HEK293 (cell line): ENCODE data around the gene SRCIN1.

Experiments used
- HOXA7 ChIP-seq: sonication (generic); formaldehyde crosslinking; IDR thresholded peaks from 2 replicates; pipeline ENCODE4 v1.8.1; 2022; ENCODE audit warnings: missing genetic modification reagents, borderline replicate concordance
- MYNN ChIP-seq: fragments of 450-650 bp; formaldehyde crosslinking; IDR thresholded peaks from 2 replicates; pipeline ENCODE4 v1.5.1; 2016; ENCODE audit warnings: missing biosample characterization, missing genetic modification characterization, borderline replicate concordance
- ZBTB7A ChIP-seq: fragments of 450-650 bp; formaldehyde crosslinking; IDR thresholded peaks from 2 replicates; pipeline ENCODE4 v1.5.1; 2016; ENCODE audit warnings: low read depth, missing biosample characterization, missing genetic modification characterization
- ZNF184 ChIP-seq: fragments of 450-650 bp; IDR thresholded peaks from 2 replicates; pipeline ENCODE4 v1.5.1; 2018; ENCODE audit warnings: missing biosample characterization, mild to moderate bottlenecking, missing genetic modification characterization
- ZNF223 ChIP-seq: fragments of 450-650 bp; formaldehyde crosslinking; IDR thresholded peaks from 2 replicates; pipeline ENCODE4 v1.5.1; 2016; ENCODE audit warnings: missing biosample characterization, missing genetic modification characterization
- ZNF302 ChIP-seq: fragments of 450-650 bp; formaldehyde crosslinking; IDR thresholded peaks from 2 replicates; pipeline ENCODE4 v1.5.1; 2016; ENCODE audit warnings: missing biosample characterization, missing genetic modification characterization, low read depth
- ZNF558 ChIP-seq: fragments of 450-650 bp; formaldehyde crosslinking; IDR thresholded peaks from 2 replicates; pipeline ENCODE4 v1.5.1; 2016; ENCODE audit warnings: missing biosample characterization, missing genetic modification characterization
- ZNF670 ChIP-seq: fragments of 450-650 bp; formaldehyde crosslinking; IDR thresholded peaks from 2 replicates; pipeline ENCODE4 v1.5.1; 2016; ENCODE audit warnings: missing biosample characterization, missing genetic modification characterization, low read depth
- ZNF830 ChIP-seq: fragments of 450-650 bp; IDR thresholded peaks from 2 replicates; pipeline ENCODE4 v1.5.0; 2018; ENCODE audit warnings: missing biosample characterization, missing genetic modification characterization, low read depth, mild to moderate bottlenecking, moderate library complexity
- TF ChIP-seq, protein P1 (sequence below): fragments of 450-650 bp; formaldehyde crosslinking; IDR thresholded peaks from 2 replicates; pipeline ENCODE4 v1.5.1; 2016; ENCODE audit warnings: missing biosample characterization, missing genetic modification characterization
- TF ChIP-seq, protein P2 (sequence below): fragments of 450-650 bp; formaldehyde crosslinking; IDR thresholded peaks from 2 replicates; pipeline ENCODE4 v1.5.1; 2016; ENCODE audit warnings: missing biosample characterization, missing genetic modification characterization
- TF ChIP-seq, protein P3 (sequence below): fragments of 450-650 bp; formaldehyde crosslinking; IDR thresholded peaks from 2 replicates; pipeline ENCODE4 v1.5.1; 2016; ENCODE audit warnings: missing biosample characterization, missing genetic modification characterization
- TF ChIP-seq, protein P4 (sequence below): fragments of 450-650 bp; formaldehyde crosslinking; IDR thresholded peaks from 2 replicates; pipeline ENCODE4 v1.5.1; 2016; ENCODE audit warnings: missing biosample characterization, missing genetic modification characterization
- TF ChIP-seq, protein P5 (sequence below): fragments of 450-650 bp; formaldehyde crosslinking; IDR thresholded peaks from 2 replicates; pipeline ENCODE4 v1.5.1; 2016; ENCODE audit warnings: missing biosample characterization, missing genetic modification characterization

DNA sequence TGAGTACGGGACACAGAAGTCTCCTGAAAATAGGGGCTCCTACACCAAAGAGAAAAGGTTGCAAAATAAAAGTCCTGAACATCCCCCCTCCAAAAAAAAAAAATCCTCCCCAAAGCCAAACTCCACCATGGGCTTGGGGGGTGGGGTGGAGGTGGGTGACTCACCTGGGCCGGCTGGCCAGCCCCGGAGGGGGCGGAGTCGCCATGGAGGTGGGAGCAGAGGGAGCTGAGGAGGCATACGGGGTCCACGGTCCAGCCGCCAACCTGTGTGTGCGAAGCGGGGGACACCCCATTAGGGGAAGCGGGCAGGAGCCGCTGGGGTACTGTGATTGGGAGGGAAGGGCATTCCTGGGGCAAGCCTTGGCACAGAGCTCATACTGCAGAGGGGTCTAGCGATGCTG is 31.0 kb downstream of the SRCIN1 start:
- TF ChIP-seq, protein P1, sequence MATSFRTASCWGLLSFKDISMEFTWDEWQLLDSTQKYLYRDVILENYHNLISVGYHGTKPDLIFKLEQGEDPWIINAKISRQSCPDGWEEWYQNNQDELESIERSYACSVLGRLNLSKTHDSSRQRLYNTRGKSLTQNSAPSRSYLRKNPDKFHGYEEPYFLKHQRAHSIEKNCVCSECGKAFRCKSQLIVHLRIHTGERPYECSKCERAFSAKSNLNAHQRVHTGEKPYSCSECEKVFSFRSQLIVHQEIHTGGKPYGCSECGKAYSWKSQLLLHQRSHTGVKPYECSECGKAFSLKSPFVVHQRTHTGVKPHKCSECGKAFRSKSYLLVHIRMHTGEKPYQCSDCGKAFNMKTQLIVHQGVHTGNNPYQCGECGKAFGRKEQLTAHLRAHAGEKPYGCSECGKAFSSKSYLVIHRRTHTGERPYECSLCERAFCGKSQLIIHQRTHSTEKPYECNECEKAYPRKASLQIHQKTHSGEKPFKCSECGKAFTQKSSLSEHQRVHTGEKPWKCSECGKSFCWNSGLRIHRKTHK (tag by site-specific recombination): no peak
- no peak for TF ChIP-seq ZNF302
- TF ChIP-seq ZNF223 (tag by site-specific recombination): no peak
- no peak for TF ChIP-seq MYNN (tag by site-specific recombination)
- no peak for TF ChIP-seq ZNF670
- no peak for TF ChIP-seq ZNF830 (tag by site-specific recombination)
- TF ChIP-seq, protein P2, sequence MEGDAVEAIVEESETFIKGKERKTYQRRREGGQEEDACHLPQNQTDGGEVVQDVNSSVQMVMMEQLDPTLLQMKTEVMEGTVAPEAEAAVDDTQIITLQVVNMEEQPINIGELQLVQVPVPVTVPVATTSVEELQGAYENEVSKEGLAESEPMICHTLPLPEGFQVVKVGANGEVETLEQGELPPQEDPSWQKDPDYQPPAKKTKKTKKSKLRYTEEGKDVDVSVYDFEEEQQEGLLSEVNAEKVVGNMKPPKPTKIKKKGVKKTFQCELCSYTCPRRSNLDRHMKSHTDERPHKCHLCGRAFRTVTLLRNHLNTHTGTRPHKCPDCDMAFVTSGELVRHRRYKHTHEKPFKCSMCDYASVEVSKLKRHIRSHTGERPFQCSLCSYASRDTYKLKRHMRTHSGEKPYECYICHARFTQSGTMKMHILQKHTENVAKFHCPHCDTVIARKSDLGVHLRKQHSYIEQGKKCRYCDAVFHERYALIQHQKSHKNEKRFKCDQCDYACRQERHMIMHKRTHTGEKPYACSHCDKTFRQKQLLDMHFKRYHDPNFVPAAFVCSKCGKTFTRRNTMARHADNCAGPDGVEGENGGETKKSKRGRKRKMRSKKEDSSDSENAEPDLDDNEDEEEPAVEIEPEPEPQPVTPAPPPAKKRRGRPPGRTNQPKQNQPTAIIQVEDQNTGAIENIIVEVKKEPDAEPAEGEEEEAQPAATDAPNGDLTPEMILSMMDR (tag by site-specific recombination): no peak
- TF ChIP-seq ZNF184 (tag by site-specific recombination): no peak
- TF ChIP-seq HOXA7 (CRISPR knock-in tag): no peak
- TF ChIP-seq, protein P3, sequence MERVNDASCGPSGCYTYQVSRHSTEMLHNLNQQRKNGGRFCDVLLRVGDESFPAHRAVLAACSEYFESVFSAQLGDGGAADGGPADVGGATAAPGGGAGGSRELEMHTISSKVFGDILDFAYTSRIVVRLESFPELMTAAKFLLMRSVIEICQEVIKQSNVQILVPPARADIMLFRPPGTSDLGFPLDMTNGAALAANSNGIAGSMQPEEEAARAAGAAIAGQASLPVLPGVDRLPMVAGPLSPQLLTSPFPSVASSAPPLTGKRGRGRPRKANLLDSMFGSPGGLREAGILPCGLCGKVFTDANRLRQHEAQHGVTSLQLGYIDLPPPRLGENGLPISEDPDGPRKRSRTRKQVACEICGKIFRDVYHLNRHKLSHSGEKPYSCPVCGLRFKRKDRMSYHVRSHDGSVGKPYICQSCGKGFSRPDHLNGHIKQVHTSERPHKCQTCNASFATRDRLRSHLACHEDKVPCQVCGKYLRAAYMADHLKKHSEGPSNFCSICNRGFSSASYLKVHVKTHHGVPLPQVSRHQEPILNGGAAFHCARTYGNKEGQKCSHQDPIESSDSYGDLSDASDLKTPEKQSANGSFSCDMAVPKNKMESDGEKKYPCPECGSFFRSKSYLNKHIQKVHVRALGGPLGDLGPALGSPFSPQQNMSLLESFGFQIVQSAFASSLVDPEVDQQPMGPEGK (tag by site-specific recombination): no peak
- TF ChIP-seq, protein P4, sequence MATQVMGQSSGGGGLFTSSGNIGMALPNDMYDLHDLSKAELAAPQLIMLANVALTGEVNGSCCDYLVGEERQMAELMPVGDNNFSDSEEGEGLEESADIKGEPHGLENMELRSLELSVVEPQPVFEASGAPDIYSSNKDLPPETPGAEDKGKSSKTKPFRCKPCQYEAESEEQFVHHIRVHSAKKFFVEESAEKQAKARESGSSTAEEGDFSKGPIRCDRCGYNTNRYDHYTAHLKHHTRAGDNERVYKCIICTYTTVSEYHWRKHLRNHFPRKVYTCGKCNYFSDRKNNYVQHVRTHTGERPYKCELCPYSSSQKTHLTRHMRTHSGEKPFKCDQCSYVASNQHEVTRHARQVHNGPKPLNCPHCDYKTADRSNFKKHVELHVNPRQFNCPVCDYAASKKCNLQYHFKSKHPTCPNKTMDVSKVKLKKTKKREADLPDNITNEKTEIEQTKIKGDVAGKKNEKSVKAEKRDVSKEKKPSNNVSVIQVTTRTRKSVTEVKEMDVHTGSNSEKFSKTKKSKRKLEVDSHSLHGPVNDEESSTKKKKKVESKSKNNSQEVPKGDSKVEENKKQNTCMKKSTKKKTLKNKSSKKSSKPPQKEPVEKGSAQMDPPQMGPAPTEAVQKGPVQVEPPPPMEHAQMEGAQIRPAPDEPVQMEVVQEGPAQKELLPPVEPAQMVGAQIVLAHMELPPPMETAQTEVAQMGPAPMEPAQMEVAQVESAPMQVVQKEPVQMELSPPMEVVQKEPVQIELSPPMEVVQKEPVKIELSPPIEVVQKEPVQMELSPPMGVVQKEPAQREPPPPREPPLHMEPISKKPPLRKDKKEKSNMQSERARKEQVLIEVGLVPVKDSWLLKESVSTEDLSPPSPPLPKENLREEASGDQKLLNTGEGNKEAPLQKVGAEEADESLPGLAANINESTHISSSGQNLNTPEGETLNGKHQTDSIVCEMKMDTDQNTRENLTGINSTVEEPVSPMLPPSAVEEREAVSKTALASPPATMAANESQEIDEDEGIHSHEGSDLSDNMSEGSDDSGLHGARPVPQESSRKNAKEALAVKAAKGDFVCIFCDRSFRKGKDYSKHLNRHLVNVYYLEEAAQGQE (tag by site-specific recombination): no peak
- no peak for TF ChIP-seq ZBTB7A (tag by site-specific recombination)
- TF ChIP-seq, protein P5, sequence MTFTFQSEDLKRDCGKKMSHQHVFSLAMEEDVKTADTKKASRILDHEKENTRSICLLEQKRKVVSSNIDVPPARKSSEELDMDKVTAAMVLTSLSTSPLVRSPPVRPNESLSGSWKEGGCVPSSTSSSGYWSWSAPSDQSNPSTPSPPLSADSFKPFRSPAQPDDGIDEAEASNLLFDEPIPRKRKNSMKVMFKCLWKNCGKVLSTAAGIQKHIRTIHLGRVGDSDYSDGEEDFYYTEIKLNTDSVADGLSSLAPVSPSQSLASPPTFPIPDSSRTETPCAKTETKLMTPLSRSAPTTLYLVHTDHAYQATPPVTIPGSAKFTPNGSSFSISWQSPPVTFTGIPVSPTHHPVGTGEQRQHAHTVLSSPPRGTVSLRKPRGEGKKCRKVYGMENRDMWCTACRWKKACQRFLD: no peak
- TF ChIP-seq ZNF558 (tag by site-specific recombination): no peak
